IPS-20b (cell line): ENCODE data around the gene HHAT.

Experiments
- H3K27ac ChIP-seq: one replicate; pipeline ENCODE4 v1.5.1; 2013; ENCODE audit warnings: low read length
- H3K27me3 ChIP-seq: 2 replicates; pipeline ENCODE4 v1.6.1; 2013; ENCODE audit warnings: mild to moderate bottlenecking, low read length, inconsistent platforms; ENCODE audit not compliant: insufficient read depth
- H3K36me3 ChIP-seq: 2 replicates; pipeline ENCODE4 v1.6.1; 2013; ENCODE audit warnings: low read depth, mild to moderate bottlenecking, inconsistent platforms, low read length, moderate library complexity; ENCODE audit not compliant: insufficient read depth
- H3K4me1 ChIP-seq: 2 replicates; pipeline ENCODE4 v1.6.1; 2013; ENCODE audit warnings: mild to moderate bottlenecking, control low read depth, inconsistent platforms, low read length, moderate library complexity; ENCODE audit not compliant: insufficient read depth
- H3K4me3 ChIP-seq: 2 replicates; pipeline ENCODE4 v1.5.1; 2013; ENCODE audit warnings: mild to moderate bottlenecking, low read length, inconsistent platforms
- H3K9ac ChIP-seq: 2 replicates; pipeline ENCODE4 v1.6.1; 2013; ENCODE audit warnings: low read depth, mild to moderate bottlenecking, inconsistent platforms, low read length, moderate library complexity
- H3K9me3 ChIP-seq: 2 replicates; pipeline ENCODE4 v1.6.1; 2013; ENCODE audit warnings: mild to moderate bottlenecking, low read depth, low read length, inconsistent platforms; ENCODE audit not compliant: insufficient read depth

Gene HHAT

DNA sequence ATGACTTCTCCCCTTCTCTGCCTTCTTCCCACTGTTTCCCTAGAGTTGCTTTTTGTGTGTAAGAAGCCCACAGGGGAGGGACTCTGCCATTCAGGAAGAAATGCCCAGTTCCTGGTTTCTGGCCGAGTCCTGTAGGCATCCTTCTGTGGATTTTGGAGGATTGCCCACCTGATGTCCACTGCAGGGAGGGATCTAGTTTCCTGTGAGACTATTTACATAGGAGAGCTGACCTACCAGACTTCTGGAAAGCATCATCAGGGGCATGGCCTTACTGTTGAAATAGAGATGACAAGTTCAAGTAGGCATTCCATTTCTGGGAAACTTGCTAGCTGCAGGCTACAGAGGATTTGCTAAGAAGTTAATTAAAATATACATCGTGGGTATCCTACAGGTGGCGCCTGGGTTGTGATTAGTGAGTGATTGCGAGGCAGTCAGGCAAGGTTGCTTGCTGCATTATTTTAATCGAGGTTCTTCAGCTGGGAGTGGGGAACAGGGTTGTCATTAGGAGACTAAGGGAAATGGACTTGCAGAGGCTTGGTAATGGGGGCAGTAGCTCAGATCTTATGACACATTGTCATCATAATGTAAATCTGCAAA, 148.7 kb downstream of the HHAT start:
- H3K4me1 ChIP-seq: no peaks in the 10 kb centered on the region; the same call in 1 of the 2 replicates
- no peaks in the 10 kb centered on the region for H3K36me3 ChIP-seq
- no peak overlapping the region for H3K27ac ChIP-seq
- H3K9ac ChIP-seq: no peak overlapping the region
- H3K4me3 ChIP-seq: no peak overlapping the region
- H3K9me3 ChIP-seq: no peaks in the 10 kb centered on the region
- H3K27me3 ChIP-seq: no peaks in the 10 kb centered on the region

DNA sequence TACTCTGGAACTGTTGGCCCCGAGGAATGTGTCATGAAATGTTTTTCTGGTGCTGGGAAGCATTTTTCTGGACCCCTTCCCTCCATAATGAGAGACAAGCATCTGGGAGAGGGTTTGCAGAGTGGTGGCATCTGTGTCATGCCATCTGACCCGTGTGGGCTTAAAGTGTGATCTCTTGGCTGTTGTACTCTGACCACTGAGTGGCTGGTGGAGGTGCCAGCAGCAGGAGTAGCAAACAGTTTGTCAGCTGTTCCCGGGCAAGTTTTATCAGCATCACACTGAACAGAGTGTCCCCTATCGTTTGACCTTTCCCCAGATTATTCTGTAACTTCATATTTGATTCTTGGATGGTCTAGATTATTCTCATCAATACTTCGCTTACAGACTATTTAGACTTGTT, 150.1 kb downstream of the HHAT start:
- Histone ChIP-seq H3K9ac (no peak overlapping the region), H3K27me3 (no peaks in the 10 kb centered on the region), H3K36me3 (no peaks in the 10 kb centered on the region), H3K4me3 (no peak overlapping the region), H3K27ac (no peak overlapping the region), H3K9me3 (no peaks in the 10 kb centered on the region), H3K4me1 (peaks cover 9% of the 10 kb centered on the region)

DNA sequence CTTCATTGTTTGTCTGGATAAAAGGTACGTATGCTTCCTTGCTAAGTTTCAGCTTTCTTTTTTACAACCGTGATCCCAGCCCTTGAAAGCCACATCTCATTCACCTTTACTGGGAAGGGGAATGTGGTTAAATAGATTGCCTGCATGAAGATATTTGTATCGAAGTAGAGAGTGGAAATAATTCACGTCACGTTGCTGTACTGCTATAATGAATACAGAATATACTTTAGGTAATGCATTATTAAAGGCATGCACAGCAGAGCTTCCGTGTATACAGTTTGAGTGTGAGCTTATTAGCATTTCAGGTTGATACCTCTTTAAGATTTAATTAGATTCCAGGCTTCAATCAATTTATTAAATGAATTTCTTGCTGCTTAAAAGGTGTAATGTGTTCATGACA, 153.8 kb downstream of the HHAT start:
- no peaks in the 10 kb centered on the region for H3K27me3 ChIP-seq
- no peak overlapping the region for H3K9ac ChIP-seq
- peaks cover 9% of the 10 kb centered on the region for H3K4me1 ChIP-seq
- no peak overlapping the region for H3K4me3 ChIP-seq
- H3K27ac ChIP-seq: no peak overlapping the region
- H3K9me3 ChIP-seq: no peaks in the 10 kb centered on the region
- H3K36me3 ChIP-seq: no peaks in the 10 kb centered on the region

DNA sequence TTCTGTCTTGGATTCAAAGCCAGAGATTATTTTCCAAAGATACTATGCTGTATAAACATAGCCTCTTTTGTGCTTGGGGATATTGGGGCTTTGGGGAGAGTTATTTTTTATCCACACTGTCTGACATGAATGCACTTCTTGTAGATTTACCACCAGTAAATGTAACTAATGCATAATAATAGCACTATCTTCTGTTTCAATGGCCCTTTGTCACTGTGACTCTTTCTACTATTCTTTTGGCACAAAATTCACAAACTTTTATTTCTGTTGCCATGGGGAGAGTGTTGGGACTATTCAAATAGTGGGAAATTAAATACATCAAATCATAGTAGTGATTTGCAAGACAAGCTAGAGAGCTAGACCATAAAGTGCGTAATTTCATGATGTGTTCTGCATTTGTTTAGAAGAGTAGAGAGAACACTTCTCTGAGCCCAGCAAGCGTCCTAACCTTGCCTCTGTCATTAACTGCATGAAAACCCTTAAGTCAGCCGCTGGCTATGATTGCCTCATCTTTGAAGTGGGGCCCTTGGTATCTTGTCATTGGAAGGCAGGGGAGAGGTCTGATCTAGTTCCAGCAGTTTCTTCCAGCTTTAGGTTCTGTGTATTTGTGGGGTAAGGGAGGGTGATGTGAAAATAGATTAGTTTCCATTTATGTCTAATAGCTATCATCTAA, 154.4 kb downstream of the HHAT start:
- Histone ChIP-seq H3K36me3 (no peaks in the 10 kb centered on the region), H3K4me3 (no peak overlapping the region), H3K27me3 (no peaks in the 10 kb centered on the region), H3K4me1 (peaks cover 9% of the 10 kb centered on the region), H3K9ac (no peak overlapping the region), H3K27ac (no peak overlapping the region), H3K9me3 (no peaks in the 10 kb centered on the region)

DNA sequence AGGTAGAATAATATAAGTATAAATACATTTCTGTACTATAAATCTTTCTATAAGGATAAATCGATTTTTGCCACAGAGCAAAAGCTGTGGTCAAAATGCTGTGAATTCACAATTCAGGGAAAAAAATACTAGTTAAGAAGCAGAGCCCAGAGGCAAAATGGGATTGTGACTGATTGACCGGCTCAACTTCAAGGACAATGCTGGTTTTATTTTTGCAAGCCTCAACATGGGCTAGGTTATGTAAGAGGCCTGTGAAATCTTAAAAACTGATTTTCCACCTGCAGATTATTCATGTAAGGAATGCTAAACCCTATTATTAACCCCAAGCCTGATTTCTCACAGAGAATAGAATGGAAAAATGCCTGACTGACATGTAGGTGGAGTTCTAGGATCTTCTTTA, 155.1 kb downstream of the HHAT start:
- Histone ChIP-seq H3K27me3 (no peaks in the 10 kb centered on the region), H3K36me3 (no peaks in the 10 kb centered on the region), H3K4me3 (no peak overlapping the region), H3K9ac (no peak overlapping the region), H3K4me1 (peaks cover 9% of the 10 kb centered on the region), H3K9me3 (no peaks in the 10 kb centered on the region), H3K27ac (no peak overlapping the region)

DNA sequence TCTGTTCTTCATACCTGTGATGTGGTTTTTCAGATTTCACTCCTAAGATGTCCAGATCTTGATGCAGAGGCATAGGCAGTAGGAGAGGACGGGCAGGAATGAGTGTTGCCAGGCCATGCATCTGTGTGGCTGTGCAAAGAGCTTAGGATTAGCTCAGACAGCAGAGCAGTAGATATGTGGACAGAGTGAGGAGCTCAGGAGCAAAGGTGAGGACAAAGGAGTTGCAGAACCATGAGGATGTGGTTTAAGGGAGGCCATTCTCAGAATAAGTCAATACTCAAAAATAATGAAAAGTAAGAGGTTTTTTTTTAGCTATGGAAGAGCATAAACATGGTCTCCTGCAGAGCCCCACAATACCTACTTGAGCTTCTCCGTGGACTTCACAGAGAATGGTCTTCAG, 158.3 kb downstream of the HHAT start:
- H3K36me3 ChIP-seq: no peaks in the 10 kb centered on the region
- H3K4me1 ChIP-seq: peaks cover 9% of the 10 kb centered on the region
- no peak overlapping the region for H3K27ac ChIP-seq
- H3K9ac ChIP-seq: no peak overlapping the region
- no peaks in the 10 kb centered on the region for H3K9me3 ChIP-seq
- no peaks in the 10 kb centered on the region for H3K27me3 ChIP-seq
- H3K4me3 ChIP-seq: no peak overlapping the region

DNA sequence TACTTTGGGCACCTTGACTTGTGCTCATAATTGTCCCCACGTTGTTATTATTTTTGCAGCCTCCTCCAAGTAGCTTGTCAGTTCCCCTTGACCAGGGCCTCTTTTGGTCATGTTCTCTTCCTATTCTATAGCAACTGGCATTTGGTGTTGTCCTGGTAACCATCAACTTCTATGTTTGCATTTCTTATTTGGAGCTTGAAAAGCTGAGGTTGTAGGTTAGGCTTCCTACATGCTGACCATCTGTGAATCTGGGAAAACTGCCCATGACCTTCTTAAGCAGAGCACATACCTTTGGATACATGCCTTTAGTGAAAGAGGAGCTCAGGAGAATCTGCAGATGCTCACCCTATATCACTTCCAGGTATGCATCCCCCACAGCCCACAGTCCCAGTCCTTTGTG, 160.8 kb downstream of the HHAT start:
- no peaks in the 10 kb centered on the region for H3K4me1 ChIP-seq
- H3K27ac ChIP-seq: no peak overlapping the region
- H3K36me3 ChIP-seq: no peaks in the 10 kb centered on the region
- no peaks in the 10 kb centered on the region for H3K27me3 ChIP-seq
- no peak overlapping the region for H3K9ac ChIP-seq
- H3K9me3 ChIP-seq: no peaks in the 10 kb centered on the region
- H3K4me3 ChIP-seq: no peak overlapping the region

DNA sequence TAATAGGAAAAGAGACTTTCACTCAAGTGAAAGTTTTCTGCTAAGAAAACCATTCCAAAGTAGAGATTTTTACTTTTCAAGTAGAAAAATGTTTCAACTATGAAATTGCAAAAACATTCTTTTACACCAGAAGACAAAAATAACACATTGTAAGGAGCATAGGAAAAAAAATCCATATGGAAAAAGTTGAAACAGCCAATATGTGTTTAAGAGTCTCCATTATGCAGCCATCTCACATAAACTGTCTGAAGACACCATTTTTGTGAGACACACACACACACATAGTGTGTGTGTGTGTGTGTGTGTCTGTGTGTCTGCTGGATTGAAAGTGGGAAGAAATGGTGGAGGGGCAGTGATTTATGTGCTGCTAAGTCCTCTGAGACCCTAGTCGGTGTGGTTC, 162.1 kb downstream of the HHAT start:
- Histone ChIP-seq H3K9me3 (no peaks in the 10 kb centered on the region), H3K27ac (no peak overlapping the region), H3K4me3 (no peak overlapping the region), H3K36me3 (no peaks in the 10 kb centered on the region), H3K4me1 (no peaks in the 10 kb centered on the region), H3K27me3 (no peaks in the 10 kb centered on the region), H3K9ac (no peak overlapping the region)

DNA sequence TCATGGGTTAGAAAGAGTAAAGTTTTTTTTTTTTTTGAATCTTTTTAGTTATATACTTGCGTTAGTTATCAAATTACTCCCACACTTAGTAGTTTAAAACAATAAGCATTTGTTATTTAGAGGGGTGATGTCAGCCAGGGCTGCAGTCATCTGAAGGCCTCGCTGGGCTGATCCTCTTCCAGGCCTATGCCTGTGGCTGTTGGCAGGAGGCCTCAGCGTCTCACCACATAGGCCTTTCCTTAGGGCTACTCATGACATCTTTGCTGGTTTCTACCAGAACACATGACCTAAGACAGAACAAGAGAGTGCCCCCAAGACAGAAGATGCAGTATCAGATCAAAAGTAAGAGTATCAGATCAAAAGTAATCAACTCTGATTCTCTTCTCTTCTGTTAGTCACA, 167.4 kb downstream of the HHAT start:
- Histone ChIP-seq H3K4me3 (no peak overlapping the region), H3K27me3 (no peaks in the 10 kb centered on the region), H3K4me1 (no peaks in the 10 kb centered on the region), H3K27ac (no peak overlapping the region), H3K36me3 (no peaks in the 10 kb centered on the region), H3K9ac (no peak overlapping the region), H3K9me3 (no peaks in the 10 kb centered on the region)

DNA sequence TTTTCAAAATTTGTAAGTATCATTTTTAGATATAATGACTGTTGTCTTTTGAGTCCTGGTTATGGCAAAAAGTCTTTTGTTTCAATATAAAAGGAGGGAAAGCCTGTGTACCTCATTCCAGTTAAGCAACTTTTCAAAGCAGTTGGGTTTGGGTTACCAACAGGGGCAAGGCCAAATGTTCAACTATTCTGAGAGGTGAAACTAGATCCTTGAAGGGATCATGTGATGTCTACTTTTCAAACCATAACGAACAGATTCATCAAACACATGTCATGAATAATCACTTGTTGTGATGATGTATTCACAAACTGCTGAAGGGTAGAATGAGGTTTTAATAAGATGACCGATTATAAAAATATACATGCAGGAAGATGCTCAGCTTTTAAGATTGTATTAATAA, 171.3 kb downstream of the HHAT start:
- Histone ChIP-seq H3K27me3 (no peaks in the 10 kb centered on the region), H3K27ac (no peak overlapping the region), H3K4me3 (no peak overlapping the region), H3K9ac (no peak overlapping the region), H3K4me1 (no peaks in the 10 kb centered on the region), H3K36me3 (no peaks in the 10 kb centered on the region), H3K9me3 (no peaks in the 10 kb centered on the region)

DNA sequence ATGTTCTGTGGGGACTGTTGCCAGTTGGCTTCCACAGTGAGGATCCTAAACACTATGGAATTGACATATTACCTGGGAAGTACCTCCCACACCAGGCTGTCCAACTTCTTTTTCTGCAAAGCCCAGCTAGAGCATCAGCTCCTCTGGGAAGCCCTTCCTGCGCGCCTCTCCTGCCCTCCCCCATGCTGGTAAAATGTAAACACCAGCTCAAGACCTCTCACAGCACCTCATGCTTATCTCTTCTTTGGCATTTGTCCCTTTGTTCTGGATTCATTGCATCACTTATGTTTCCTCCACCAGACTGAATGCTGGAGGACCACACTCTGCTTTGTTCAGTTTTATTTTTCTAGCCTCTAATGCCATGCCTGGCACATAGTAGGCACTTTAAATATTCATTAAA, 172.1 kb downstream of the HHAT start:
- Histone ChIP-seq H3K27ac (no peak overlapping the region), H3K4me3 (no peak overlapping the region), H3K27me3 (no peaks in the 10 kb centered on the region), H3K36me3 (no peaks in the 10 kb centered on the region), H3K9me3 (no peaks in the 10 kb centered on the region), H3K4me1 (peaks cover 8% of the 10 kb centered on the region; the same call in 1 of the 2 replicates), H3K9ac (no peak overlapping the region)

DNA sequence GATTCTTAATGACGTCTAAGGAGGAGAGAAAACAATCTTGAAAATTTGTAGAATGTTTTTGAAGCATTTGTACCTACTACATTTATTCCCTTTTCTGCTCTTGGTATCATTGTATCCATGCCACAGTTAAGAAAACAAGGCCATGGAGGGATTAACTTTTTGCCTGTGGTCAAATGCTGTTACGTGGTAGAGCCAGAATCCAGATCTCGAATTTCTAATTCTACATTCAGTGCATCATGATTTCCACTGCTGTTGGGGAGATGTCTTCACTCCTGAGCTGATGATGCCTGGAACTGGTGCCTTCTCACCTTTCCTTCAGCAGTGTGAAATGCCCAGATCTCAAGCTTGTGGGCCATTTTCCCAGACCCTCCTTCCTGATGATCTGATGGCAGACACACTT, 175.6 kb downstream of the HHAT start:
- no peak overlapping the region for H3K4me3 ChIP-seq
- no peaks in the 10 kb centered on the region for H3K9me3 ChIP-seq
- H3K36me3 ChIP-seq: no peaks in the 10 kb centered on the region
- H3K9ac ChIP-seq: no peak overlapping the region
- no peak overlapping the region for H3K27ac ChIP-seq
- H3K27me3 ChIP-seq: no peaks in the 10 kb centered on the region
- H3K4me1 ChIP-seq: peaks cover 8% of the 10 kb centered on the region; the same call in 1 of the 2 replicates
